Neural cell (in vitro differentiated cells): Measurements from ENCODE around the gene TPST1.

ENCODE experiments used
- EP300 ChIP-seq: fragments of 450-650 bp; conservative IDR thresholded peaks from 2 replicates; pipeline ENCODE4 v1.6.1; 2014; ENCODE audit warnings: antibody characterized with exemption, mild to moderate bottlenecking, moderate library complexity; ENCODE audit not compliant: poor library complexity, severe bottlenecking
- EZH2 ChIP-seq: fragments of 200-600, 300-800 bp; shearing (Covaris generic), sonication (generic); IDR thresholded peaks from 2 replicates; pipeline ENCODE4 v1.6.1; 2014; ENCODE audit warnings: antibody characterized with exemption, low read length, borderline replicate concordance, mild to moderate bottlenecking; ENCODE audit not compliant: insufficient read depth, poor library complexity, severe bottlenecking
- MXI1 ChIP-seq: fragments of 450-650 bp; conservative IDR thresholded peaks from 2 replicates; pipeline ENCODE4 v1.6.1; 2014; ENCODE audit warnings: antibody characterized with exemption, mild to moderate bottlenecking; ENCODE audit not compliant: poor library complexity, severe bottlenecking
- POLR2AphosphoS5 ChIP-seq: IDR thresholded peaks from 2 replicates; pipeline ENCODE4 v1.6.1; 2012
- REST ChIP-seq: IDR thresholded peaks from 2 replicates; pipeline ENCODE4 v1.6.1; 2012; ENCODE audit warnings: borderline replicate concordance
- SMC3 ChIP-seq: fragments of 450-650 bp; conservative IDR thresholded peaks from 2 replicates; pipeline ENCODE4 v1.6.1; 2014; ENCODE audit warnings: antibody characterized with exemption, mild to moderate bottlenecking, moderate library complexity; ENCODE audit not compliant: poor library complexity
- TAF1 ChIP-seq: IDR thresholded peaks from 2 replicates; pipeline ENCODE4 v1.6.1; 2012; ENCODE audit warnings: low read depth
- TF ChIP-seq, protein P1 (sequence below): fragments of 450-650 bp; IDR thresholded peaks from 2 replicates; pipeline ENCODE4 v1.5.1; 2014; ENCODE audit warnings: antibody characterized with exemption, mild to moderate bottlenecking, moderate library complexity; ENCODE audit not compliant: poor library complexity, severe bottlenecking

- TF ChIP-seq, protein P1, sequence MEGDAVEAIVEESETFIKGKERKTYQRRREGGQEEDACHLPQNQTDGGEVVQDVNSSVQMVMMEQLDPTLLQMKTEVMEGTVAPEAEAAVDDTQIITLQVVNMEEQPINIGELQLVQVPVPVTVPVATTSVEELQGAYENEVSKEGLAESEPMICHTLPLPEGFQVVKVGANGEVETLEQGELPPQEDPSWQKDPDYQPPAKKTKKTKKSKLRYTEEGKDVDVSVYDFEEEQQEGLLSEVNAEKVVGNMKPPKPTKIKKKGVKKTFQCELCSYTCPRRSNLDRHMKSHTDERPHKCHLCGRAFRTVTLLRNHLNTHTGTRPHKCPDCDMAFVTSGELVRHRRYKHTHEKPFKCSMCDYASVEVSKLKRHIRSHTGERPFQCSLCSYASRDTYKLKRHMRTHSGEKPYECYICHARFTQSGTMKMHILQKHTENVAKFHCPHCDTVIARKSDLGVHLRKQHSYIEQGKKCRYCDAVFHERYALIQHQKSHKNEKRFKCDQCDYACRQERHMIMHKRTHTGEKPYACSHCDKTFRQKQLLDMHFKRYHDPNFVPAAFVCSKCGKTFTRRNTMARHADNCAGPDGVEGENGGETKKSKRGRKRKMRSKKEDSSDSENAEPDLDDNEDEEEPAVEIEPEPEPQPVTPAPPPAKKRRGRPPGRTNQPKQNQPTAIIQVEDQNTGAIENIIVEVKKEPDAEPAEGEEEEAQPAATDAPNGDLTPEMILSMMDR: no peak
- TF ChIP-seq POLR2AphosphoS5 (no peak), MXI1 (no peak), SMC3 (no peak), TAF1 (no peak), EZH2 (no peak), REST (no peak), EP300 (no peak)
These were observed 96.1 kb downstream of the TPST1 start for GRCh38 chr7:66301249-66301648.
